ENCODE measurements around the gene GALK2. TPM values are rescaled to one million over a fixed set of nuclear protein-coding genes. Genes with fewer than 3 reads are reported as not detected.

The GALK2 gene
- total and polyA plus RNA-seq, 2 of the 8 experiments (the other 6 are each of a cell fraction or from before 2014, with no cell fraction given): 8.7 to 16.1 TPM

GRCh38 chr15:49169880-49170597 is at the start of gene GALK2 (continued):
- TF ChIP-seq PHF8 (conservative IDR thresholded peaks at IDR 0.05; ENCODE audit: low read depth, low read length): peak; percentile 52; the same call in 1 of the 2 replicates
- TF ChIP-seq ATF3 (IDR thresholded peaks at IDR 0.05; ENCODE audit: insufficient read depth, low read depth, low read length): peak; percentile 55; the same call in 1 of the 2 replicates
- TF ChIP-seq SP4 (IDR thresholded peaks at IDR 0.05; ENCODE audit: low read length): peak; percentile 64; the same call in 1 of the 2 replicates
- TF ChIP-seq POLR2A (IDR thresholded peaks at IDR 0.05; ENCODE audit: control extremely low read depth in 1 of 2, low read depth in 2 of 2, low read length in 2 of 2): peak; percentile 50 to 79
- TF ChIP-seq RBBP5 (IDR thresholded peaks at IDR 0.05; ENCODE audit: borderline replicate concordance, low read depth, low read length): peak; percentile 58
- peak; percentile 46 for TF ChIP-seq SAP30 (IDR thresholded peaks at IDR 0.05; ENCODE audit: insufficient read depth, insufficient replicate concordance, low read length)
- peak; percentile 84; the same call in 1 of the 2 replicates for TF ChIP-seq TAF1 (IDR thresholded peaks at IDR 0.05; ENCODE audit: low read depth, low read length)
- TF ChIP-seq MAX (IDR thresholded peaks at IDR 0.05): peak; percentile 99
- peak; percentile 56 for TF ChIP-seq KDM4A (IDR thresholded peaks at IDR 0.05; ENCODE audit: low read depth, low read length, severe bottlenecking)
- peak; percentile 80; a peak in 3 of 4 replicates for TF ChIP-seq SIN3A (conservative IDR thresholded peaks at IDR 0.05 in 1 of 2, IDR thresholded peaks at IDR 0.05 in 1 of 2; ENCODE audit: low read depth in 1 of 2, low read length in 2 of 2)
- TF ChIP-seq JUN (IDR thresholded peaks at IDR 0.05; ENCODE audit: low read depth, low read length): no peak
- 0 out of 2 replicates have a peak, but pooled peaks have one; percentile 6 for TF ChIP-seq TCF12 (IDR thresholded peaks at IDR 0.05; ENCODE audit: low read depth, low read length)
- TF ChIP-seq CHD2 (IDR thresholded peaks at IDR 0.05; ENCODE audit: low read length): peak; percentile 23; the same call in 1 of the 2 replicates
- TF ChIP-seq E2F6 (IDR thresholded peaks at IDR 0.05): peak; percentile 99
- peak; percentile 46; the same call in 1 of the 2 replicates for TF ChIP-seq USF2 (IDR thresholded peaks at IDR 0.05; ENCODE audit: low read length)

All from H1 (cell line).